HCT116 (cell line): ENCODE data around the gene ATG4D. TPM values are rescaled to one million over a fixed set of nuclear protein-coding genes. Genes with fewer than 3 reads are reported as not detected.

Source experiments
- ATAC-seq: fragments of 200-7000 bp; cut with Tn5 transposase; 2 replicates; pipeline ENCODE4 v1.9.1; 2020; ENCODE audit warnings: mild to moderate bottlenecking, moderate library complexity
- BruUV-seq: library from RNA; stranded (reverse); fragments of 400-500 nt; replicated peaks from 2 replicates; lab custom pipeline; 2021; lab: Mats Ljungman, UMichigan
- CTCF ChIA-PET: fragments of 300-600 bp; sonication (Branson Sonifier 250); formaldehyde crosslinking; loops from one replicate; lab custom pipeline; 2021; ENCODE audit warnings: antibody characterized with exemption; lab: Charles Lee
- POLR2A ChIA-PET: fragments of 300-600, 350-600 bp; sonication (Branson Sonifier 250); formaldehyde crosslinking; loops from one replicate; lab custom pipeline; 2021; ENCODE audit warnings: antibody characterized with exemption; lab: Charles Lee
- RAD21 ChIA-PET, 2 experiments: fragments of 300-600 bp; sonication (Branson Sonifier 250); formaldehyde crosslinking; loops; one replicate each; lab custom pipeline; 2023; ENCODE audit warnings: low total read pairs in 2 of 2; ENCODE audit not compliant: uncharacterized antibody in 2 of 2, unreplicated experiment in 2 of 2, low non-redundant PET in 1 of 2; lab: Charles Lee
- DNase-seq: peaks from one replicate; pipeline ENCODE4 v3.0.0-alpha.2; 2010; ENCODE audit warnings: low read depth, low spot score
- H2AFZ ChIP-seq: fragments of 200-600 bp; shearing (Covaris generic), sonication (generic); 2 replicates; pipeline ENCODE4 v1.6.1; 2017; ENCODE audit warnings: low read depth, mixed run types, mixed read lengths, antibody characterized with exemption, low read length; ENCODE audit not compliant: poor library complexity, severe bottlenecking
- H3K27ac ChIP-seq: 2 replicates; pipeline ENCODE4 v1.5.1; 2012; ENCODE audit warnings: low read depth, low read length
- H3K27me3 ChIP-seq: fragments of 200-600 bp; sonication (generic); 2 replicates; pipeline ENCODE4 v1.6.1; 2016; ENCODE audit warnings: mixed run types, low read length, mixed read lengths; ENCODE audit not compliant: insufficient read depth
- H3K36me3 ChIP-seq, 2 experiments: fragments of 200-500 bp in 1 of 2; fragments of 200-600 bp in 1 of 2; sonication (Bioruptor generic) in 1 of 2; sonication (generic) in 1 of 2; 2 replicates each; pipeline versions ENCODE4 v1.5.1 to v1.6.1; 2014 to 2016; ENCODE audit warnings: low read length in 2 of 2, inconsistent platforms in 1 of 2, mixed read lengths in 1 of 2, mixed run types in 1 of 2; ENCODE audit not compliant: insufficient read depth in 2 of 2, control insufficient read depth in 1 of 2
- H3K4me1 ChIP-seq, 2 experiments: fragments of 200-600 bp in 1 of 2; sonication (generic) in 1 of 2; 2 replicates each; pipeline versions ENCODE4 v1.5.1 to v1.6.1; 2012 to 2017; ENCODE audit warnings: low read length in 2 of 2, inconsistent platforms in 1 of 2, mild to moderate bottlenecking in 1 of 2, mixed read lengths in 1 of 2, mixed run types in 1 of 2, moderate library complexity in 1 of 2; ENCODE audit not compliant: insufficient read depth in 2 of 2, control insufficient read depth in 1 of 2
- H3K4me2 ChIP-seq: fragments of 200-600 bp; sonication (generic); 2 replicates; pipeline ENCODE4 v1.6.1; 2017; ENCODE audit warnings: mixed run types, low read length, mixed read lengths
- H3K4me3 ChIP-seq, 2 experiments: fragments of 200-600 bp in 1 of 2; sonication (generic) in 1 of 2; replicated peaks in 1 of 2; 2 replicates each; pipeline ENCODE4 v1.5.1; 2011 to 2016; ENCODE audit warnings: low read length in 2 of 2, control low read depth in 1 of 2, low read depth in 1 of 2, mild to moderate bottlenecking in 1 of 2, mixed read lengths in 1 of 2, mixed run types in 1 of 2
- H3K79me2 ChIP-seq: fragments of 200-600 bp; sonication (generic); 2 replicates; pipeline ENCODE4 v1.6.1; 2017; ENCODE audit warnings: mild to moderate bottlenecking, mixed run types, low read length, moderate library complexity, mixed read lengths; ENCODE audit not compliant: insufficient read depth
- H3K9ac ChIP-seq: fragments of 200-600 bp; sonication (generic); 2 replicates; pipeline ENCODE4 v1.6.1; 2016; ENCODE audit warnings: low read length, mixed read lengths
- H3K9me2 ChIP-seq: fragments of 200-600 bp; sonication (generic), shearing (Covaris generic); 2 replicates; pipeline ENCODE4 v1.6.1; 2017; ENCODE audit warnings: mixed run types, mild to moderate bottlenecking, moderate library complexity; ENCODE audit not compliant: insufficient read depth
- H3K9me3 ChIP-seq, 2 experiments: fragments of 200-500 bp in 1 of 2; fragments of 200-600 bp in 1 of 2; sonication (Bioruptor generic) in 1 of 2; sonication (generic) in 1 of 2; 2 replicates each; pipeline ENCODE4 v1.6.1; 2014 to 2017; ENCODE audit warnings: low read length in 2 of 2, mixed read lengths in 2 of 2, inconsistent platforms in 1 of 2, low read depth in 1 of 2, mild to moderate bottlenecking in 1 of 2, mixed run types in 1 of 2, moderate library complexity in 1 of 2; ENCODE audit not compliant: control insufficient read depth in 1 of 2, insufficient read depth in 1 of 2
- H4K20me1 ChIP-seq: fragments of 200-600 bp; sonication (generic), shearing (Covaris generic); 2 replicates; pipeline ENCODE4 v1.6.1; 2017; ENCODE audit warnings: mixed run types, mild to moderate bottlenecking, moderate library complexity; ENCODE audit not compliant: insufficient read depth
- EGR1 ChIP-seq: IDR thresholded peaks from 2 replicates; pipeline ENCODE4 v1.6.1; 2012; ENCODE audit warnings: low read depth
- ELF1 ChIP-seq: IDR thresholded peaks from 2 replicates; pipeline ENCODE4 v1.6.1; 2012; ENCODE audit warnings: low read depth, borderline replicate concordance
- POLR2AphosphoS5 ChIP-seq: IDR thresholded peaks from 2 replicates; pipeline ENCODE4 v1.6.1; 2011; ENCODE audit warnings: mild to moderate bottlenecking, low read depth, low read length, moderate library complexity
- ZBTB33 ChIP-seq: IDR thresholded peaks from 2 replicates; pipeline ENCODE4 v1.6.1; 2011; ENCODE audit warnings: mild to moderate bottlenecking, low read length, moderate library complexity; ENCODE audit not compliant: insufficient replicate concordance; ENCODE audit errors: extremely low read depth
- ZFX ChIP-seq: fragments of 450-650 bp; IDR thresholded peaks from 2 replicates; pipeline ENCODE4 v1.6.1; 2017
- intact Hi-C: fragments of 100-400 bp; cut with micrococcal nuclease; formaldehyde crosslinking; loops from 2 replicates; pipeline ENCODE4 v1.10.0; 2022
- total RNA-seq: library from RNA; stranded (reverse); gene quantifications from one replicate; pipeline ENCODE4 v1.2.1, GENCODE V29; 2021; ENCODE audit not compliant: unreplicated experiment
- TF ChIP-seq, protein P1 (sequence below): IDR thresholded peaks from 2 replicates; pipeline ENCODE4 v1.6.1; 2012; ENCODE audit warnings: low read depth

Gene ATG4D
- total RNA-seq, 1 experiment from 2014 or later = 45.4 TPM

DNA sequence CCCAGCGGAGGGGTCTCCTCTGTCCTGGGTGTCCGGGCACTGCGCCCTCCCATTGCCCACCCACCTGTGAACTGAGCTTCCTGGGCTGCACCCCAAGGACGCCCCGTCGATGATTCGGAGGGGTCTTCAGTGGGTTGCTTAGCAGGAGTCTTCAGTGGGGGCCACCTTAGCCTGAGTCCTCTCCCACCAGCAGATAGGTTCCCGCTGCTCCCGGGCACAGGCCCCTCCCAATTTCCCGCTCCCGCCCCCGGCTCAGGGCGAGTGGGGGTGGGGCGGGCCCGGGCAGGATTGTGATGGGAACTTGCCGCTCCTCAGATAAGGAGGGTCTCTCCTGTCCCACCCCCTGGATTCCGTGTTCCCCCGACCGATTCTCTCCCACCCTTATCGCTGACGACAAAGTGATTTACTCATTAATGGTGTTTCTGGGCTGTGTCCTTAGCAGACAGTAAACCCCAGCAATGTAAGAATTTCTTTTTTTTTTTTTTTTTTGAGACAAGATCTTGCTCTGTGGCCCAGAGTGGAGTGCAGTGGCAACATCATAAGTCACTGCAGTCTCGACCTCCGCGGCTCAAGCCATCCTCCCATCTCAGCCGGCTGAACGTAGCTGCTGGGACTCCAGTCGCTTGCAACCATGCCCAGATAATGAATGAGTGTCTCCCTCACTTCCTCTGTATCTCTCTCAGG, 25.8 kb upstream of the ATG4D start:
- Histone ChIP-seq H3K4me1 (peaks cover 16 to 45% of the 10 kb centered on the region in 2 experiments; a peak in 3 of 4 replicates), H4K20me1 (no peaks in the 10 kb centered on the region), H3K4me2 (peak overlapping the region; percentile 100), H3K9me3 (no peaks in the 10 kb centered on the region), H3K79me2 (no peaks in the 10 kb centered on the region), H3K4me3 (peak overlapping the region; percentile 64 to 82), H3K27ac (peak overlapping the region; percentile 64; the same call in 1 of the 2 replicates), H3K36me3 (no peaks in the 10 kb centered on the region), H3K27me3 (no peaks in the 10 kb centered on the region), H2AFZ (peak overlapping the region; percentile 87), H3K9me2 (no peaks in the 10 kb centered on the region), H3K9ac (peak overlapping the region; percentile 75)
- CTCF ChIA-PET = interaction anchor here (0.6 to 1.1 kb wide), 6 partner anchors 10 to 381 kb away, joined by 3 read pairs; partner anchors contain the start of gene KRI1
- intact Hi-C loops = no loop called here
- no peak for TF ChIP-seq ZFX
- no peak for TF ChIP-seq ELF1
- TF ChIP-seq ZBTB33 = no peak
- TF ChIP-seq POLR2AphosphoS5 = peak; percentile 11; the same call in 1 of the 2 replicates
- peak; percentile 54; the same call in 1 of the 2 replicates for TF ChIP-seq EGR1
- TF ChIP-seq, protein P1, sequence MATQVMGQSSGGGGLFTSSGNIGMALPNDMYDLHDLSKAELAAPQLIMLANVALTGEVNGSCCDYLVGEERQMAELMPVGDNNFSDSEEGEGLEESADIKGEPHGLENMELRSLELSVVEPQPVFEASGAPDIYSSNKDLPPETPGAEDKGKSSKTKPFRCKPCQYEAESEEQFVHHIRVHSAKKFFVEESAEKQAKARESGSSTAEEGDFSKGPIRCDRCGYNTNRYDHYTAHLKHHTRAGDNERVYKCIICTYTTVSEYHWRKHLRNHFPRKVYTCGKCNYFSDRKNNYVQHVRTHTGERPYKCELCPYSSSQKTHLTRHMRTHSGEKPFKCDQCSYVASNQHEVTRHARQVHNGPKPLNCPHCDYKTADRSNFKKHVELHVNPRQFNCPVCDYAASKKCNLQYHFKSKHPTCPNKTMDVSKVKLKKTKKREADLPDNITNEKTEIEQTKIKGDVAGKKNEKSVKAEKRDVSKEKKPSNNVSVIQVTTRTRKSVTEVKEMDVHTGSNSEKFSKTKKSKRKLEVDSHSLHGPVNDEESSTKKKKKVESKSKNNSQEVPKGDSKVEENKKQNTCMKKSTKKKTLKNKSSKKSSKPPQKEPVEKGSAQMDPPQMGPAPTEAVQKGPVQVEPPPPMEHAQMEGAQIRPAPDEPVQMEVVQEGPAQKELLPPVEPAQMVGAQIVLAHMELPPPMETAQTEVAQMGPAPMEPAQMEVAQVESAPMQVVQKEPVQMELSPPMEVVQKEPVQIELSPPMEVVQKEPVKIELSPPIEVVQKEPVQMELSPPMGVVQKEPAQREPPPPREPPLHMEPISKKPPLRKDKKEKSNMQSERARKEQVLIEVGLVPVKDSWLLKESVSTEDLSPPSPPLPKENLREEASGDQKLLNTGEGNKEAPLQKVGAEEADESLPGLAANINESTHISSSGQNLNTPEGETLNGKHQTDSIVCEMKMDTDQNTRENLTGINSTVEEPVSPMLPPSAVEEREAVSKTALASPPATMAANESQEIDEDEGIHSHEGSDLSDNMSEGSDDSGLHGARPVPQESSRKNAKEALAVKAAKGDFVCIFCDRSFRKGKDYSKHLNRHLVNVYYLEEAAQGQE = no peak
- POLR2A ChIA-PET = interaction anchor here (0.6 to 0.9 kb wide), 2 partner anchors 10 kb away, joined by 3 to 4 read pairs; no protein-coding TSS in a partner anchor
- BruUV-seq = no TSS peak
- ATAC-seq = peak; percentile 73
- RAD21 ChIA-PET = no interaction called here
- no peak for DNase-seq
